ENCODE data around the gene ANKRD24. TPM values are rescaled to one million over a fixed set of nuclear protein-coding genes. Genes with fewer than 3 reads are reported as not detected.

The ANKRD24 gene
- polyA plus RNA-seq, 1 of the 3 experiments (the other 2 are of a cell fraction): 0.87 TPM

GRCh38 chr19:4183967-4184717 lies 1.7 kb downstream of the ANKRD24 start (continued):
- TF ChIP-seq RCOR1 (IDR thresholded peaks at IDR 0.05; ENCODE audit: low read length) (no peak), TAF1 (IDR thresholded peaks at IDR 0.05; ENCODE audit: borderline replicate concordance, low read depth, low read length) (no peak)

- Histone ChIP-seq H3K4me3 (ENCODE audit: low read depth in 2 of 2, low read length in 1 of 2) (no peak overlapping the region), H3K27me3 (ENCODE audit: insufficient read depth) (no peaks in the 10 kb centered on the region), H3K4me1 (ENCODE audit: control insufficient read depth in 1 of 2, insufficient read depth in 2 of 2, low read depth in 1 of 2, low read length in 1 of 2) (peaks cover 0 to 7% of the 10 kb centered on the region in 2 experiments; a peak in 1 of 4 replicates), H3K27ac (ENCODE audit: low read depth in 2 of 2, low read length in 1 of 2) (no peak overlapping the region), H3K9me2 (no peaks in the 10 kb centered on the region), H2AFZ (ENCODE audit: low read depth) (no peak overlapping the region), H3K36me3 (replicated peaks in 1 of 2; ENCODE audit: control insufficient read depth in 1 of 2, insufficient read depth in 2 of 2, low read length in 1 of 2) (peaks cover 0 to 5% of the 10 kb centered on the region in 2 experiments), H3K79me2 (ENCODE audit: insufficient read depth) (peaks cover 16% of the 10 kb centered on the region; the same call in 1 of the 2 replicates), H4K20me1 (ENCODE audit: insufficient read depth) (no peaks in the 10 kb centered on the region), H3F3A (replicated peaks; ENCODE audit: insufficient read depth) (no peaks in the 10 kb centered on the region), H3K9me3 (no peaks in the 10 kb centered on the region), H3K9ac (no peak overlapping the region), H3K4me2 (no peak overlapping the region)
- TF ChIP-seq PBX3 (IDR thresholded peaks at IDR 0.05) (no peak), FOXM1 (IDR thresholded peaks at IDR 0.05; ENCODE audit: low read depth) (no peak), MEF2A (IDR thresholded peaks at IDR 0.05; ENCODE audit: borderline replicate concordance, low read depth) (no peak), TCF12 (IDR thresholded peaks at IDR 0.05) (no peak), RFX5 (IDR thresholded peaks at IDR 0.05; ENCODE audit: low read length) (no peak), RXRA (IDR thresholded peaks at IDR 0.05; ENCODE audit: borderline replicate concordance, low read depth) (no peak), REST (IDR thresholded peaks at IDR 0.05; ENCODE audit: low read depth, low read length) (no peak), RAD21 (IDR thresholded peaks at IDR 0.05; ENCODE audit: low read length) (no peak), TAF1 (IDR thresholded peaks at IDR 0.05; ENCODE audit: borderline replicate concordance, low read depth, low read length) (no peak), IRF3 (IDR thresholded peaks at IDR 0.05; ENCODE audit: low read depth, low read length) (no peak), YY1 (IDR thresholded peaks at IDR 0.05; ENCODE audit: low read depth) (no peak), CTCF (IDR thresholded peaks at IDR 0.05) (no peak)
- WGBS (ENCODE audit: low lambda C conversion rate): 60% methylated on average over 2 of the region's 2 CpGs
- ChIA-PET CTCF (interaction anchor here (0.9 to 1.5 kb wide), 3 partner anchors 8 to 45 kb away, joined by 3 to 5 read pairs (median 4); no protein-coding TSS in a partner anchor), POLR2A (no interaction called here)
- no peak for DNase-seq
These were observed 2.3 kb downstream of the ANKRD24 start for GRCh38 chr19:4184718-4185352.

Data from SK-N-SH (cell line).